ENCODE measurements around the gene TBC1D23.

DNA sequence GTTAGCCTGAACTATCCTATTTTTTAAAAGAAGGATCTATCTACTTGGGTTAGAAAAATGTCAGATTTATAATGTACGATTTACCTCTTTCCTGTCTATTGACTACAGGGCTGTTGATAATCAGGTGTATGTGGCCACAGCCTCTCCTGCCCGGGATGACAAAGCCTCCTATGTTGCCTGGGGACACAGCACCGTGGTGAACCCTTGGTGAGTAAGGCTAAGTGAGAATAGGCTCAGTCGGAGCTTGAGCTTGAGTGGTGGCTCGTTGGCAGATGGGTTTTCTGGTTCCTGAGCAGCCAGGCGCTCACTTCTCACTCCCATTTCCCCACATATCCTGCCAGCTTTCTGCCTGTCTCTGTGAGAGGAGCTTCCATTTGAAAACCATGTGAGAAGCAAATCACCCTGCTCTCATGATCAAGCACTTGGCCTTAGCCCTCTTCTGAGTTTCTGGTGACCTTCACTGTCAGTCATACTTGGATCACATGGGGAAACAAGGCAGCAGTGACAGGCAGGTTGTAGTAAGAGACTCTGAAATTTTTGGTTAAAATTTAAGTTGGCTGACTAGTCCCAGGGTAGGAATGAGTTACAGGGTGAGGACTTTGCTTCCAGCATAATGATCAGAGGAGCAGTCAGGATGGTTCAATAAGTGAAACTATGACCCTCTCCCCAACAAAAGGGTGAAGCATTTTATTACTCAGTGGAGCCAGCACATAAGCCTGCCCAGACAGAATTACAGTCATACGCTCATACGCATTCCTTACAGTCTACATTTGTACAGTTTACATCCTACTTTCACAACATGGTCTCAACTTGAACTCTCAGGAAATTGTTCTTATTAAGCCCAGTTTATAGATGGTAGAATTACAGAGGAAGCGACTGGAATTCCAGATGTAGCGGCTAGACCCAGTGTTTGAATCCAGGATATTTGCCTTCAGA is 91.8 kb downstream of the TBC1D23 start:
- TF ChIP-seq, protein P1, sequence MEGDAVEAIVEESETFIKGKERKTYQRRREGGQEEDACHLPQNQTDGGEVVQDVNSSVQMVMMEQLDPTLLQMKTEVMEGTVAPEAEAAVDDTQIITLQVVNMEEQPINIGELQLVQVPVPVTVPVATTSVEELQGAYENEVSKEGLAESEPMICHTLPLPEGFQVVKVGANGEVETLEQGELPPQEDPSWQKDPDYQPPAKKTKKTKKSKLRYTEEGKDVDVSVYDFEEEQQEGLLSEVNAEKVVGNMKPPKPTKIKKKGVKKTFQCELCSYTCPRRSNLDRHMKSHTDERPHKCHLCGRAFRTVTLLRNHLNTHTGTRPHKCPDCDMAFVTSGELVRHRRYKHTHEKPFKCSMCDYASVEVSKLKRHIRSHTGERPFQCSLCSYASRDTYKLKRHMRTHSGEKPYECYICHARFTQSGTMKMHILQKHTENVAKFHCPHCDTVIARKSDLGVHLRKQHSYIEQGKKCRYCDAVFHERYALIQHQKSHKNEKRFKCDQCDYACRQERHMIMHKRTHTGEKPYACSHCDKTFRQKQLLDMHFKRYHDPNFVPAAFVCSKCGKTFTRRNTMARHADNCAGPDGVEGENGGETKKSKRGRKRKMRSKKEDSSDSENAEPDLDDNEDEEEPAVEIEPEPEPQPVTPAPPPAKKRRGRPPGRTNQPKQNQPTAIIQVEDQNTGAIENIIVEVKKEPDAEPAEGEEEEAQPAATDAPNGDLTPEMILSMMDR (conservative IDR thresholded peaks at IDR 0.05), result no peak
- no peak for TF ChIP-seq ZFX (IDR thresholded peaks at IDR 0.05)

All from C4-2B (cell line).